Stimulated activated CD8-positive, alpha-beta memory T cell treated with anti-CD3 and anti-CD28 coated beads, Interleukin-15, amount 100 ng/mL, for 1 hour (primary cell): ENCODE measurements around the gene CDHR2.

Source experiments
- DNase-seq: peaks from one replicate; pipeline ENCODE4 v3.0.0-alpha.2; 2020; ENCODE audit warnings: low read depth

Gene CDHR2

GRCh38 chr5:176548967-176549444 is at the start of gene CDHR2:
TSS of gene CDHR2 (plus strand) at chr5:176549342. CDS start at chr5:176565353, 16,011 bp downstream.
- DNase-seq: no peak

- DNase-seq: no peak
These were observed 48.6 kb upstream of the CDHR2 start for GRCh38 chr5:176500511-176500910.

GRCh38 chr5:176501333-176501732 is 47.8 kb upstream of the CDHR2 start:
- no peak for DNase-seq

GRCh38 chr5:176503496-176503895 is 45.6 kb upstream of the CDHR2 start:
- DNase-seq: no peak

- no peak for DNase-seq
These were observed 41.2 kb upstream of the CDHR2 start for GRCh38 chr5:176507911-176508310.

GRCh38 chr5:176508603-176509002 is 40.5 kb upstream of the CDHR2 start:
- DNase-seq: no peak

GRCh38 chr5:176513788-176514187 is 35.4 kb upstream of the CDHR2 start:
- DNase-seq: no peak

- no peak for DNase-seq
These were observed 34.7 kb upstream of the CDHR2 start for GRCh38 chr5:176514244-176514950.

GRCh38 chr5:176515396-176515795 is 33.7 kb upstream of the CDHR2 start:
- DNase-seq: no peak

GRCh38 chr5:176517053-176517661 is 32.0 kb upstream of the CDHR2 start:
- no peak for DNase-seq

GRCh38 chr5:176519810-176520720 is 29.1 kb upstream of the CDHR2 start:
- DNase-seq: no peak

GRCh38 chr5:176521286-176521685 is 27.9 kb upstream of the CDHR2 start:
- no peak for DNase-seq

- no peak for DNase-seq
These were observed 27.4 kb upstream of the CDHR2 start for GRCh38 chr5:176521699-176522263.

GRCh38 chr5:176524138-176524537 is 25.0 kb upstream of the CDHR2 start:
- no peak for DNase-seq

- no peak for DNase-seq
These were observed 24.2 kb upstream of the CDHR2 start for GRCh38 chr5:176524987-176525386.

GRCh38 chr5:176525677-176526076 is 23.5 kb upstream of the CDHR2 start:
- DNase-seq: no peak

- no peak for DNase-seq
These were observed 22.7 kb upstream of the CDHR2 start for GRCh38 chr5:176526462-176526861.

GRCh38 chr5:176527246-176528222 is 21.6 kb upstream of the CDHR2 start:
- DNase-seq: no peak

GRCh38 chr5:176528301-176528700 is 20.8 kb upstream of the CDHR2 start:
- no peak for DNase-seq

- DNase-seq: no peak
These were observed 20.4 kb upstream of the CDHR2 start for GRCh38 chr5:176528761-176529115.

GRCh38 chr5:176529116-176529740 is 19.9 kb upstream of the CDHR2 start:
- DNase-seq: no peak
